Measurements from ENCODE around the gene LTA.
"Not testable (repeated sequence)": the region's sequence is repeated elsewhere in the genome, so short reads cannot be mapped to it uniquely, and the experiment has no call there.

LTA gene

DNA sequence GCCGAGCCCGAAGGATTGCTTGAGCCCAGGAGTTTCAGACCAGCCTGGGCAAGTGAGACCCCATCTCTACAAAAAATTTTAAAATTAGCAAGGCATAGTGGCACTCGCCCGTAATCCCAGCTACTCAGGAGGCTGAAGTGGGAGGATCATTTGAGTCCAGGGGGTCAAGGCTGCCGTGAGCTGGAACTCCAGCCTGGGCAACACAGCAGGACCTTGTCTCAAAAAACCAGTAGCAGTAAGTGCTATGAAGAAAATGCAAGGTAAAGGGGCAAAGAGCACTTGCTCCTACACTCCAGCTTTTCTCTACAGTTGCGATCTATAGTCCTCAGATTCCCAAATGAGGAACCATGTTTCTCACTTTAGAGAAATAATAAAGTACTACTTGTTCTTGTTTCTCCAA lies 28.4 kb upstream of the LTA start:
- DNase-seq, result no peak

DNA sequence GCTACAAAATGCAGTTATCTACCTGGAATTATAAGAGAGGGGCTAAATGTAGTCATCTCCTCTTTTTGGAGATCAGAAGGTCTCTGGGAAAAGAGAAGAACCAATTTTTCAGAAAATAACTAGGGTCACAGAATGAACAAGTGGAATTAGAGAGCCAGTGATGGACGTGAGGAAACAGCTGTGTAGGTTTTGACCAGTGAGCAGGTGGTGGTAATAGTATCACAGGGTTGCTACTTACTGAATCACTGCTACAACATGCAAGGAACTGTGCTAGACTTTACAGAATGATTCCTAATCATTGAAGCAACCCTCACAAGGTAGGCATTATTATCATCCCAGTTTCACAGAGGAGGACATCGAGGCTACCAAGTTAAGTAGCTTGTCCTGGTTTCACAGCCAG lies 27.4 kb upstream of the LTA start:
- no peak for DNase-seq

GRCh38 chr6:31545291-31545690 lies 26.8 kb upstream of the LTA start:
- DNase-seq, result no peak

GRCh38 chr6:31546339-31546957 lies 25.6 kb upstream of the LTA start, which contains the start of gene ATP6V1G2:
ATP6V1G2 (minus strand) TSS chr6:31546608; CDS start chr6:31546559, 49 bp downstream.
- DNase-seq, result peak; percentile 88

DNA sequence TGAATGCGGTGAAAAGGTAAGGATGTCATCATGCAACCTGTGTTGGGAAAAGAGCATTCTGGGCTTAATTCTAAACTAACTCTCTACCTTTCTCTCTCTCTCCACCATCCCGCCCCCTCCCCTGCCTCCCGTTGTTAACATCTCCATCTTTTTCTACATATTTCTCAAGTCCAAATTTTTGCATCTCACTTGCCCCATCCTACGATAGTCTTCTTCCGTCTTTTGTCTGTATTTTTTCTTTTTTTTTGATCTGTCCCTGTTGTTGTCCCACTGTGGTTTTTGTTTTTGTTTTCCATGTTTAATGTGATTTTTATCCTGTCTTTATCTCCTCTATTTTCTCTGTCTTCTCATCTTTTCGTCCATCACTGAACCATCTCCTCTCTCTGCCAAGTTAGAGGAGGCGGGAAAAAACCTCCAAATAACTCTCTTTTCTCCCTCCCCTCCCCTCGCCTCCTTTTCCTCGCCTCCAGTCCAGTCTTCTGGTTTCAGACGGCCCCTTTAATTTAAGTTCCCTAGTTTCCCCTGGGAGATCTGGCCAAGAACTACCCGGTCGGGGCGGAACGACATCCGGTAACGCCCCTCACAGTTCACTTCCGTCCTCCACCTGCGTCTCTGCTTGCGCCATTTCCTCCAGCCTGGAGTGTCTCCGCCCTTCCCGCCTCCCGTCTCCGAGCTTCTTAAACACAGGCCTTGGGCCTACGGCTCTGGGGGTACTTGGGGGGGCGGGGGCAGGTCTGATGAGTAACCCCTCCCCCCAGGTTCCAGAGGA lies 24.9 kb upstream of the LTA start, which contains the start of gene NFKBIL1:
Gene NFKBIL1, plus strand, starts transcription at position 651 of the 769 bp plus-strand sequence. Its CDS starts 87 bp downstream, at position 738.
- peak; percentile 90 for DNase-seq

GRCh38 chr6:31547727-31548543 lies 24.2 kb upstream of the LTA start:
- DNase-seq, result no peak

- DNase-seq, result no peak
Observed at GRCh38 chr6:31548544-31548873, 23.6 kb upstream of the LTA start.

DNA sequence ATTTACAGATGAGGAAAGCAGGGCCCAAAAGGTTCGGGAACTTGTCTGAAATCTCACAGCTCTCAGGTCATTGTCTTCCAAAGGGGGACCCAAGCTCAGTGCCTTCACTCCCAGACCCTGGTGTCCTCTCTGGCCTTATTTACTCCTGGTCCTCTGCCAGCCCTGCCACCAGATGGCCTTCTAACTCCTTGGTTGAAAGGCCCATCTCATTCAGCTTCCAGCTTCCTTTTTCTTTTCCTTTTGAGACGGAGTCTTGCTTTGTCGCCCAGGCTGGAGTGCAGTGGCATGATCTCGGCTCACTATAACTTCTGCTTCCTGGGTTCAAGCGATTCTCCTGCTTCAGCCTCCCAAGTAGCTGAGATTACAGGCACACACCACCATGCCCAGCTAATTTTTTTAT lies 20.7 kb upstream of the LTA start:
- not testable (repeated sequence) for DNase-seq

DNA sequence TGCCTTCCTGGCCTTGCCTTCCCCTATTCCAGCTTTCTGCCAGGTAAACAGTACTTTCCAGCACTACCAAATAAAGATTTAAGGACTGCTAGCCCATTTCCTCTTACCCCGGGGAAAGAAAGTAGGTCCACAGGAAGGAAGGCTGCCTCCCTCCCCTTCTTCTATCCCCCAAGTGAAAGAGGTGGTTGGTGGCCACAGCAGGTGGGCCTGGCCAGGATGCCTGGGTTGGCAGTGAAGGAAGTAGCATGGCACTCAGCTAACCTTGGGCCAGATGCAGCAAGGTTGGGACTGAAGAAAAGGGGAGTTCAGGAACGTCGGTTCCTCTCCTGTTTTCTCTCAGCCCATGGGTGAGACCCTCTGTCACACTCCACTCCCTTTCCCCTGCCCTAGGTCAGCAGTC lies 15.8 kb upstream of the LTA start:
- no peak for DNase-seq

- no peak for DNase-seq
Observed at GRCh38 chr6:31557443-31558317, 14.4 kb upstream of the LTA start.

DNA sequence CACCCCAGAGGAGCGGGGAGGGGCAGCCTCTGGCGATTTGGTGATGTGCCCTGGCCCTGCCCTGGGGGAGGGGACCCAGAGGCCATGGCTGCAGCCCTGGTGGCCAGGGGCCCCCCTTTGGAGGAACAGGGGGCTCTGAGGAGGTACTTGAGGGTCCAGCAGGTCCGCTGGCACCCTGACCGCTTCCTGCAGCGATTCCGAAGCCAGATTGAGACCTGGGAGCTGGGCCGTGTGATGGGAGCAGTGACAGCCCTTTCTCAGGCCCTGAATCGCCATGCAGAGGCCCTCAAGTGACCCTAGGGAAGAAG lies 13.8 kb upstream of the LTA start:
- no peak for DNase-seq

- DNase-seq, result no peak
Observed at GRCh38 chr6:31558631-31559500, 13.2 kb upstream of the LTA start.

GRCh38 chr6:31559606-31559957 lies 12.5 kb upstream of the LTA start:
- DNase-seq, result no peak

DNA sequence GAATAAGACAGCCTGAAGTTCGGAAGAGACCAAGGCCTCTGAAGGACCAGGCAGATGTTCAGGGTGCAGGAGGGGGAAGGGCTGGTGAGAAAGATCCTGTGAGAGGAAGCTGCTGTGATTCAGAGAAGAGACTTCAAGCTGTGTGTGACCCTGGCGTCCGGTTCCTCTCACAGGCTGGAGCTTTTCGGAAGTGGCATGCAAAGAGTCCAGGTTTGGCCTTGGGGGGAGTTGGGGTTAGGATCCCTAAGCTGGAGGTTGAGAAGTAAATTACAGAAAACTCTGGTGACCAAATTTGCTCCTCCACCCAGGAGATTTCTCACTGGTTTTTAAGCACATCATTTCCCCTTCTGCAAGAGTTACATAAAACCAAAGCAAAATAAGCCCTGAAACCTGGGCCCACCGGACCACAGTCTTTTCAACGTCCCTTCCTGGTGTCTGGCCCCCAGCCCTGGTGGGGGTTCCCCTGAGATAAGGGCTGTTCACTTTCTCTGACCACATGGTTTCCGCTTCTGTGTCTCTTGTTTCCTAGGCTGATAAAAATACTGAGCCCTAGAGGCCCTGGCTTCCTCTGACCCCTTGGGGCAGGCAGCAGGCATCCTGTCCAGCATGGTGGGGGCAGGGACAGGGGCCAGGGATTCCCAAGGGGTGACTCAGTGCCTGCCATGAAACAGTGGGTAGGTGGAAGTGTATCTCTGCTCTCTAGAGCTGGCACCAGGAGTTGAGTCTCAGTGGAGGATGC lies 12.0 kb upstream of the LTA start:
- no peak for DNase-seq

GRCh38 chr6:31560697-31561058 lies 11.4 kb upstream of the LTA start:
- no peak for DNase-seq

DNA sequence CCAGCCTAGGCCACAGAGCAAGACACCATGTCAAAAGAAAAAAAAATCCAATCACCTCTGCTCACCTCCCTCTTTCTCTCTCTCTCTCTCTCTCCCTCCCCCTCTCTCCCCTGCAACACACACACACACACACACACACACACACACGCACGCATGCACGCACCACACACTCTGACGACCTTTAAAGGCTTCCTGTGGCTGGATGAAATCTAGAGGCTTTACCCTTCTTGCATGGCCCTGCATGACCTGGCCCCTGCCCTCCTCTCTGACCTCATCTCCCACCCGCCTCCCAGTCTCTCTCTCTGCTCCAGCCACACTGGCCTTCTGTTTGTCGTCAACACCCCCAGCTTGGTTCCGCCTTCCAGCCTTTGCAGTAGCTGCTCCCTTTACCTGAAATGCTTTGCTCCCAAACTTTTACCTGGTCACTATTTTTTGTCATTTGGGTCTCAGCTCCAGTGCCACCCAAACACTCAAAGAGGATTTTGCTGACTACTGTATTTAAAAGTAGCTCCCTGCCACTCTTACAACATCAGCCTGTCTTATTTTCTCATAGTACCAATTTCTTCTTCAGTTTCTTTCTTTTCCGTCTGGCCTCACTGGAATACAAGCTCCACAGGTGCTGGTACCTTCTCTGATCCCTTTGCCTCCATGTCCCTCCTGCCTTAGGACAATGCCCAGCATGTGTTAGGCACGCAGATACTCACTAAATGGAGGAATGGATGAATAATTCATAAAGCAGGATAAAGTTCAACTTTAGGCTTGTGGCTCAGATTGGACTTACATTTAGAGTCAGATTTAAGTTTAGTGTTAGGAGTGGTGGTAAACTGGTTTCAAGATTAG lies 4.3 kb upstream of the LTA start:
- no peak for DNase-seq

DNA sequence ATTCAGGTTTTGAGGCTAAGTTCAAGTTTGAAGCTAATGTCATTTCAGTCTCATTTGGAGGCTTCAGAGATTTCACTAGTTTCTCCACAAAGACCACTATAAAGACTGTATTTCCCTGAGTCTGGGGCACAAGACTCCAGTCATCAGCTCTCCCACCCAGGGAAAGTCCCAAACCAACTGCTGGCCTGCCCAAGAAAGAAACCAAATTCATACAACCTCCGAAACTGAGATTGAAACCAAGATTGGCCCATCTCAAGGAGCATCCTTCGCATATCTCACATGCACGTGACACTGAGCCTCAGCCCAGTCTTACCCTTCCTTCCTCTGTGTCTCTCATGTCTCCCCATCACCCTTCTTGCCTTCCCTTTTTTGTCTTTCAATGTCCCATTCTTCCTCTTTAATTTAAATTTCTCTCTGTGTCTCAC lies 3.5 kb upstream of the LTA start:
- no peak for DNase-seq

DNA sequence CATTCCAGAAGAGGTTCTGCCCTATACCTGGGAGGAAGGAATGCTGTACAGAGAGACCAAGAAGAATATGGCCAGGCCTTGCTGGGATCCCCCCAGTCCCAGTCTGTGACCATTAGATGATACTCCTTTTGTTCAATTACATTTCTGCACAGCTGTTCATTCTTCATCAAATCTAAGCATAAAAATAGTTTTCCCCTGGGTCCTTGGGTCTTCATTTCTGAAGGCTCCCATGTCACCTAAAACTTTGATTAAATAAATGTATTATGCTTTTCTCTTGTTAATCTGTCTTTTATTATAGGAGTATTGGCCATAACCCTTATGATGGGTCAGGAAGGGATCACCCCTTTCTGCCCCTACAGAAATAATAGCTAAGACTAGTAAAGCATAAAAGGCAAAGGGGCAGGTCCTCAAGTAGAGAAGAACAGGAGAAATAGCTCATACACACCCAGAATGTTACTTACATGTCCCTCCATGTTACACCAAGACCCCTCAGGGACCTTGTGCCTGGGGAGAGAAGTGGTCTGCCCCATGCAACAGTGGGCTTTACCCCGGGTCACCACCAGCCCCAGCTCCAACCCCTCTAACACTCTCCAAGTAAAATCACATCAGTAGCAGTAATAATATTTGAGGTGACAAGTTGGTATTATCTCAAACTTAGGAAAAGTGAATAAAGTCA lies 2.1 kb upstream of the LTA start:
- DNase-seq, result no peak

GRCh38 chr6:31573239-31574105 lies 1.4 kb downstream of the LTA start:
- DNase-seq, result no peak

All from NCI-H774 (cell line).